GM12873 (cell line): Measurements from ENCODE around the gene TUT4.

Experiments used
- CTCF ChIP-seq: IDR thresholded peaks from 2 replicates; pipeline ENCODE4 v1.5.1; 2012; ENCODE audit warnings: low read depth, mild to moderate bottlenecking, moderate library complexity, low read length, control low read depth; ENCODE audit not compliant: insufficient read depth; ENCODE audit errors: missing control alignments

The TUT4 gene

GRCh38 chr1:52531249-52531872 is 21.5 kb downstream of the TUT4 start:
- TF ChIP-seq CTCF, result no peak

GRCh38 chr1:52530563-52531144 is 22.2 kb downstream of the TUT4 start:
- TF ChIP-seq CTCF, result no peak

- no peak for TF ChIP-seq CTCF
Measured at GRCh38 chr1:52523376-52523775, 29.5 kb downstream of the TUT4 start.

GRCh38 chr1:52520148-52520547 is 32.7 kb downstream of the TUT4 start:
- TF ChIP-seq CTCF, result no peak

- no peak for TF ChIP-seq CTCF
Measured at GRCh38 chr1:52518962-52519361, 33.9 kb downstream of the TUT4 start.

GRCh38 chr1:52511851-52512615 is 40.9 kb downstream of the TUT4 start:
- no peak for TF ChIP-seq CTCF

GRCh38 chr1:52511439-52511838 is 41.5 kb downstream of the TUT4 start:
- TF ChIP-seq CTCF, result no peak
